Renal pelvis (tissue), 4 donors: ENCODE data around the gene TMEM45A. TPM values are rescaled to one million over a fixed set of nuclear protein-coding genes. Genes with fewer than 3 reads are reported as not detected.

Experiments
- DNase-seq: peaks from one replicate; pipeline ENCODE4 v3.0.0-alpha.2; 2013
- polyA plus RNA-seq, 3 donors: library from polyadenylated mRNA; unstranded; fragments of 120-200 nt; gene quantifications; one replicate each; pipeline ENCODE4 v1.2.1, GENCODE V29; 2013; ENCODE audit not compliant: insufficient read length in 3 of 3

TMEM45A gene
- polyA plus RNA-seq, 3 donors, result 19.5 to 21.0 (median 20.7) TPM

DNA sequence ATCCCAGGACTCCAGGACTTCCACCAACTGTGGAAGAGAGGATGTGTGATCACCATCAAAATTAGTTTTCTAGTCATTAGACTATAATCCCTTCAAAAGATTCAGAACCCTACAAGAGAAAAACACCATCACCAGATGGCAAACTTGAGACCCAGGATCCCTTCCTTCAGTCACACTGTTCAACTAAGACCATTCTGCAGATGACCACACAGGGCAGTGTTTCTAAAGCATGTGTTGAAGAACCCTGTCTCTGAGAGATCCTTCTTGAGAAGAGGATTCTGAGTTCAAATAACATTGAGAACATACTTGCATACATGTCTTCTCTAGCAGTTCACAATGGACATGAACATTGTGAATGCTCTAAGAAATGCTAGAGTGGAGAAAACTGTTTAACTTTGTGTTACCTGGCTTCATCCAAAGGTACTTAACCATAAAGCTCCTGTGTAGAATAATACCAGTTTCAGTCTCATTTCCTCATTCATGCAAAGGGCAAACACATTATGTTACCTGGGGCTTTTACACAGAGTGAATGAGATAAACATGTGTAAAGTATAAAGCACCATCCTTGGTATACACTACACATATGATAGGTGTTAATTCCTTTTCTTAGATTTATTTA, 114.6 kb downstream of the TMEM45A start:
- DNase-seq, result no peak

DNA sequence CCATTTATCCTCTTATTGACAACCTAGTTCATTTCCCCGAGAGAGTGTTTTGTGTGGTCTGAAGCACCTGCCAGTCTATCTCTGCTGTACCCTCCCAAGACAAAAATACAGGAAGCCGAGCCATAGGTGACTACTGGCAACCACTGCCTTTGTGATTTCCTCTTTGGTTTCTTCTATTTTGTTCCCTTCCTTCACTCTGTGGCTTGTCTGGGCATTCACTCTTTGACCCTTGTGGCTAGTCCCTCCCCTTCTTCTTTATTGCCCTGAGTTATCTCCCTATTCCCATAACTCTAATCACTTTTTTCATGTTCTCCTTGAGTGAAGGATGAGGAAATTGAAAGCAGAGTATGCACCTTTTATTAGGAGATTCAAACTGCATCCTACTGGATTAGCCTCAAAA, 116.9 kb downstream of the TMEM45A start, which contains the start of gene ADGRG7:
Gene ADGRG7, plus strand, starts transcription at position 297 of the 400 bp plus-strand sequence. CDS start 256 bp downstream, outside the sequence.
- no peak for DNase-seq

DNA sequence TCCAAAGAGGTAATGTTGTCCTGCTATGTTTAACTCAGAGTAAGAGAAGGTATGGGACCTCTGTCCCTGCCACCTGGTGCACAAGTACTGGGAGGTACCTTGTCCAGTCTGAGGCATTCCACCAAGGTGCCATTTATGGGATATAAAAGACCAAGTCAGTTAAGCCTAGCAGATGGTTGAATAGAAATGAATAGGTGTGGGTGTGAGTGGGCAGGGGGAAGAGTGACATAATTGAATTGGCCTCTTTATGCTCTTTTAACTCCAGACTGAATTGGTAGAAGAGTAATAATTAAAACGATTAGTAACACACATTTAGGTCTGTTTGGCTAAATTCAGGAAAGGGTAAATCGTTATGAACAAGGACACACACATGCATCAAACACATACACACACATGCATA, 117.5 kb downstream of the TMEM45A start:
- no peak for DNase-seq

DNA sequence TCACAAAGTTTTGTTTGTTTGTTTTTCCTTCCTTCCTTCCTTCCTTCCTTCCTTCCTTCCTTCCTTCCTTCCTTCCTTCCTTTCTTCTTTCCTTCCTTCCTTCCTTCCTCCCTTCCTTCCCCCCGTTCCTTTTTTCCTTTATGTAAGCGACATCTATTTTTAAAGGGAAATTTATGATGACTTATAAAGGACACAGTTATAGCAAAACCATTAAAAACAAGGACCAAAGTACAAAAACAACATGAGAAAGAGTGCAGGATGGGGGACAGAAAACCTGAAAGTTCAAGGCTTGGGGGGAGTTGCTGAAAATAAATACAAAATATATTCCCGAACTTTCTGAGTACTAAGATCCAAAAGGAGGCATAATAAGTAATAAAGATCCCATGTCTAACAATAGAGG, 118.8 kb downstream of the TMEM45A start:
- no peak for DNase-seq

DNA sequence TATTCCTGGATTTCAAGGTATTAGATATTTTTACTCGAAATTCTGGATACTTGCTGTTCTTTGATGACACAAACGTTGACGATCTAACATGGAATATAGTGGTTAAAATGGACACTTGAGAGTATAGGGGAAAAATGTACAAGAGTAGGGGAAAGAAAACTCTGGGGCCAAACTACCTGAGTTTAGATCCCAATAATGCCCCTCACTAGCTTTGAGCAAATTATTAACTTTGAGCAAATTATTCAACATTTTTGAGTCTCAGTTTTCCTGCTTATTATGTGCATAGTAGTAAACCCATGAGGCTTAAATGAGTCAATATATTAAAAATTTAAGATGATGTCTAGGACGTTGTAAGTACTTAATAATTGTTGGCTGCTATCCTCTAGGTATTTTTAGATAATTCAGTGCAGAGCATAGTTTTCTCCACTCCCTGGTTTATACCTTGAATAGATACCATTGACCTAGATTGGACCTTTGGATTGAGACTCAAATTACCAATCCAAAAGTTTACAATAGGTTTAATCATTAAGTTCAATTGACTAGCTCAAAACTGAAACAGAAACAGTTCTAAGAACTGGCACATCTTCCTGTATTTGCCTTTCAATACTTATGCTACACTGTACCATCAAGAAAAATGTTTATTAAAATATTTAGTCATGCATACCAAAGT, 121.4 kb downstream of the TMEM45A start:
- no peak for DNase-seq

DNA sequence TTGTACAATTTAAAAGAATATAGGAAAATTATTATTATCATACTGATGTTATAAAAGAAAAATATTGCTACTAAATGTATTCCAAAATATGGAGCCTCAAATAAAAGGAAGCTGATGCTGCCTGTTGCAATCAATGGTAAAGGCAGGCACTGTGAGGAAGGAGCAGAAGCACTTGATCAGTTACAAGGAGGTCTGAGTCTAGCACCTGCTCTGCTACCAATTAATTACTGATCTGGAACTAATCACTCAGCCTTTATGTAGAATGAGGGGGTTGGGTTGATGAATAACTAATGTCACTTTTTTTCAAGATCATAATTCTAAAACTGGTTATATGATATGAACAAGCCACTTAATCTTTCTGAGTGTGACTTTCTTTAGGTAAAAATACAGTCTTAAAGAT, 122.5 kb downstream of the TMEM45A start:
- no peak for DNase-seq

DNA sequence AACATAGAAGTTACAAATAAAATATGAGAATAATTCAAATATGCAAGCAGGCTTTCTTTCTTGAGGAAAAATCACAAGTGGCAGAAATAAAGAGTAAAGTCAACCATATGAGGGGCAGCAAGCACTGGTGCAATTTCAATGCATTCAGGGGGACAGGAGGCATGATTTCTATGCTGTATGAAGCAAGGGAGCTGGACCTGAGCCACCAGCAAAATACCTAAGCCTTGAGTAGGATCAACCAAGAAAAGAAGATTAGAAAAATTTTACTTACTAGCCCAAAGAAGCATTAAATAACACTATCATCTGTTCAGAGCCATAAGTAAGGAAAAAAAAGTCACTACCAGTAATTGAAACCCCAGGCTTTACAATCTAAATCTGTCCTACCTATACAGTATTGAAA, 123.3 kb downstream of the TMEM45A start:
- DNase-seq, result no peak

DNA sequence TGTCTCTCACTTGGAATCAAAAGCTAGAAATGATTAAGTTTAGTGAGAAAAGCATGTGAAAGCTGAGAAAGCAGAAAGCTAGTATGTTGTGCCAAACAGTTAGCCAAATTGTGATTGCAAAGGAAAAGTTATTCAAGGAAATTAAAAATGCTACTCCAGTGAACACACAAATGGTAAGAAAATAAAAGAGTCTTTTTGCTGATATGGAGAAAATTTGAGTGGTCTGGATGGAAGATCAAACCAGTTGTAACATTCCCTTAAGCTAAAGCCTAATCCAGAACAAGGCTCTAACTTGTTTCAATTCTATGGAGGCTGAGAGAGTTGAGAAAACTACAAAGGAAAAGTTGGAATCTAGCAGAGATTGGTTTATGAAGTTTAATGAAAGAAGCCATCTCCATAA, 128.8 kb downstream of the TMEM45A start:
- DNase-seq, result no peak

Other genes starting within 250 kb of the TMEM45A start
- 10 to 100 TPM; 31.6 to 36.1 (median 34.8) TPM for gene TBC1D23, start 231.6 kb upstream of the TMEM45A start, polyA plus RNA-seq
- 100 to 1,000 TPM; 114 to 122 (median 121) TPM for gene NIT2, start 157.9 kb upstream of the TMEM45A start, polyA plus RNA-seq
- 10 to 100 TPM; 59.5 to 77.8 (median 73.1) TPM for gene TOMM70, start 91.5 kb upstream of the TMEM45A start, polyA plus RNA-seq
- gene LNP1, start 91.1 kb upstream of the TMEM45A start, polyA plus RNA-seq, result 1 to 10 TPM; 4.6 to 7.4 (median 6.7) TPM
- under 1 TPM in 2 of 3 donors, not detected in 1; 0.04 to 0.25 TPM for gene ADGRG7, start 117.0 kb downstream of the TMEM45A start, polyA plus RNA-seq
- 100 to 1,000 TPM; 134 to 139 (median 139) TPM for gene TFG, start 216.9 kb downstream of the TMEM45A start, polyA plus RNA-seq